BLaER1 treated with 17β-estradiol and CSF1 and Interleukin-3, amounts not matched to agents 10 nM and 100 nM (cell line): ENCODE measurements around the gene NT5C2.

Source experiments
- H3K27ac ChIP-seq, 11 experiments: shearing (Covaris generic); formaldehyde crosslinking; 2 replicates each; pipeline ENCODE4 v1.8.1; 2022
- H3K27me3 ChIP-seq, 11 experiments: shearing (Covaris generic); formaldehyde crosslinking; 2 replicates each; pipeline ENCODE4 v1.8.1; 2022
- H3K36me3 ChIP-seq, 11 experiments: shearing (Covaris generic); formaldehyde crosslinking; 2 replicates each; pipeline ENCODE4 v1.8.1; 2022
- H3K4me1 ChIP-seq, 10 experiments: shearing (Covaris generic); formaldehyde crosslinking; 2 replicates each; pipeline ENCODE4 v1.8.1; 2022
- H3K4me2 ChIP-seq, 11 experiments: shearing (Covaris generic); formaldehyde crosslinking; 2 replicates each; pipeline ENCODE4 v1.8.1; 2022
- H3K4me3 ChIP-seq, 10 experiments: shearing (Covaris generic); formaldehyde crosslinking; 2 replicates each; pipeline ENCODE4 v1.8.1; 2022
- H3K9ac ChIP-seq, 11 experiments: shearing (Covaris generic); formaldehyde crosslinking; 2 replicates each; pipeline ENCODE4 v1.8.1; 2022
- H3K9me3 ChIP-seq, 11 experiments: shearing (Covaris generic); formaldehyde crosslinking; replicated peaks in 1 of 11; 2 replicates each; pipeline ENCODE4 v1.8.1; 2022
- H4K20me1 ChIP-seq, 11 experiments: shearing (Covaris generic); formaldehyde crosslinking; 2 replicates each; pipeline ENCODE4 v1.8.1; 2022
- Cebpa-rat ChIP-seq, 11 experiments: shearing (Covaris generic); IDR thresholded peaks; 2 replicates each; pipeline ENCODE4 v1.8.1; 2022

Gene NT5C2

GRCh38 chr10:103204353-103205255 lies 11.5 kb upstream of the NT5C2 start:
- Histone ChIP-seq H3K9me3 (peaks cover 11 to 33% (median 28%) of the 10 kb centered on the region in 11 experiments), H3K4me2 (no peak overlapping the region), H3K27me3 (no peaks in the 10 kb centered on the region), H3K27ac (no peak overlapping the region), H3K36me3 (no peaks in the 10 kb centered on the region; a peak in 1 of 22 replicates), H3K4me1 (peaks cover 0 to 13% (median 0%) of the 10 kb centered on the region in 10 experiments; a peak in 8 of 20 replicates), H3K4me3 (no peak overlapping the region), H3K9ac (no peak overlapping the region), H4K20me1 (no peaks in the 10 kb centered on the region)
- TF ChIP-seq Cebpa-rat (IDR thresholded peaks at IDR 0.05), result no peak

DNA sequence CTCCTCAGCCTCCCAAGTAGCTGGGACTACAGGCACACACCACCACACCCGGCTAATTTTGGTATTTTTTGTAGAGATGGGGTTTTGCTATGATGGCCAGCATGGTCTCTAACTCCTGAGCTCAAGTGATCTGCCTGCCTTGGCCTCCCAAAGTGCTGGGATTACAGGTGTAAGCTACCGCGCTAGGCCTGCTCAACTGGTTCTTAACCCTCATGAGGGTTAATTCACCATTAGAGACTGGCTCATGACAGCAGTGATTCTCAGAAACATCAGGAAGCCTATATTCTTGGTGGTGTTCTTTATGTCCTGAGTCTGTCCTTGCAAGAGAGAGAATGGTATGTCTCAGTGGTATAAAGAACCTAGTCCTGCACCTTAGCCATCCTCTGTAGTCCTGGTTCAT lies 10.4 kb upstream of the NT5C2 start:
- TF ChIP-seq Cebpa-rat (IDR thresholded peaks at IDR 0.05), result no peak
- Histone ChIP-seq H3K4me1 (peaks cover 0 to 24% (median under 1%) of the 10 kb centered on the region in 10 experiments; a peak in 12 of 20 replicates), H3K27me3 (no peaks in the 10 kb centered on the region), H3K36me3 (no peaks in the 10 kb centered on the region), H3K4me3 (no peak overlapping the region), H3K9ac (no peak overlapping the region), H3K27ac (no peak overlapping the region), H3K9me3 (peaks cover 0 to 21% (median 16%) of the 10 kb centered on the region in 11 experiments; a peak in 20 of 22 replicates), H4K20me1 (no peaks in the 10 kb centered on the region), H3K4me2 (no peak overlapping the region)

DNA sequence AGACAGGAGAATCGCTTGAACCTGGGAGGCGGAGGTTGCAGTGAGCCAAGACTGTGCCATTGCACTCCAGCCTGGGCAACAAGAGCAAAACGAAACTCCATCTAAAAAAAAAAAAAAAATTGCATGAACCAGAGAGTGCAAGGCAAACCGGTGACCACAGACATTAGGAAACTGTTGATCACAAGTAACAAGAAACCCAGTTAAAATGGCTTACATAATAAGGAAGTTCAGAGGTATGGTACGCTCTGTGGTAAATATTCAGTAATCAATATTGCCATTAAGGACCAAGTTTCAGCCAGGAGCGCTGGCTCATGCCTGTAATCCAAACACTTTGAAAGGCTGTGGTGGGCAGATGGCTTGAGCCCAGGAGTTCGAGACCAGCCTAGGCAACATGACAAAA lies 9.2 kb upstream of the NT5C2 start:
- Histone ChIP-seq H3K9me3 (peaks cover 0 to 10% (median 8%) of the 10 kb centered on the region in 11 experiments; a peak in 11 of 22 replicates), H4K20me1 (no peaks in the 10 kb centered on the region), H3K27ac (no peak overlapping the region), H3K4me2 (peak overlapping the region in 2 of 11 experiments; percentile 9 to 48; a peak in 3 of 22 replicates), H3K4me1 (peaks cover 11 to 35% (median 12%) of the 10 kb centered on the region in 10 experiments), H3K9ac (no peak overlapping the region), H3K36me3 (no peaks in the 10 kb centered on the region), H3K27me3 (no peaks in the 10 kb centered on the region), H3K4me3 (no peak overlapping the region)
- no peak for TF ChIP-seq Cebpa-rat (IDR thresholded peaks at IDR 0.05)

GRCh38 chr10:103199488-103199887 lies 6.4 kb upstream of the NT5C2 start:
- Histone ChIP-seq H3K27me3 (no peaks in the 10 kb centered on the region), H3K9ac (no peak overlapping the region), H3K4me1 (peaks cover 17 to 60% (median 18%) of the 10 kb centered on the region in 10 experiments), H3K36me3 (no peaks in the 10 kb centered on the region), H3K27ac (no peak overlapping the region), H3K4me3 (no peak overlapping the region), H3K4me2 (peak overlapping the region in 2 of 11 experiments; percentile 80 to 93; a peak in 1 of 22 replicates), H3K9me3 (no peaks in the 10 kb centered on the region), H4K20me1 (no peaks in the 10 kb centered on the region)
- no peak for TF ChIP-seq Cebpa-rat (IDR thresholded peaks at IDR 0.05)

DNA sequence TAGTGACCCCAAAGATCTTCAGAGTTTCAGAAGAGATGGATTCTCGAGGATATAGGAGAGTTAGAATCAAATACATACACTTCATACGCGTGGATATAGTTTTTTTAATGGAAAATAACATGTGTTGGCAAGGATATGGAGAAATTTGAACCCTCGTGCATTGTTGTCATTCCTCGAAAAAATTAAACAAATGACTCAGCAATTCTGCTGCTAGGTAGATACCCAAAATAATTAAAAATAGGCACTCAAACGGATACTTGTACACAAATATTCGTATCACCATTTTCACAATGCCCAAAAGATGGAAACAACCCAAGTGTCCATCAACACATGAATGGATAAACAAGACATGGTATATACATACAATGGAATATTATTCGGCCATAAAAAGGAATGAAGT lies 5.6 kb upstream of the NT5C2 start:
- Histone ChIP-seq H3K4me1 (peaks cover 19 to 68% (median 26%) of the 10 kb centered on the region in 10 experiments), H3K27me3 (no peaks in the 10 kb centered on the region), H3K27ac (peak overlapping the region in 4 of 11 experiments; percentile 68 to 91 (median 86); a peak in 7 of 22 replicates), H3K9ac (peak overlapping the region in 2 of 11 experiments; percentile 79 to 84; a peak in 1 of 22 replicates), H4K20me1 (no peaks in the 10 kb centered on the region), H3K4me3 (no peak overlapping the region), H3K9me3 (no peaks in the 10 kb centered on the region), H3K36me3 (no peaks in the 10 kb centered on the region), H3K4me2 (peak overlapping the region in 4 of 11 experiments; percentile 76 to 93 (median 82); a peak in 9 of 22 replicates)
- TF ChIP-seq Cebpa-rat (IDR thresholded peaks at IDR 0.05), result no peak

DNA sequence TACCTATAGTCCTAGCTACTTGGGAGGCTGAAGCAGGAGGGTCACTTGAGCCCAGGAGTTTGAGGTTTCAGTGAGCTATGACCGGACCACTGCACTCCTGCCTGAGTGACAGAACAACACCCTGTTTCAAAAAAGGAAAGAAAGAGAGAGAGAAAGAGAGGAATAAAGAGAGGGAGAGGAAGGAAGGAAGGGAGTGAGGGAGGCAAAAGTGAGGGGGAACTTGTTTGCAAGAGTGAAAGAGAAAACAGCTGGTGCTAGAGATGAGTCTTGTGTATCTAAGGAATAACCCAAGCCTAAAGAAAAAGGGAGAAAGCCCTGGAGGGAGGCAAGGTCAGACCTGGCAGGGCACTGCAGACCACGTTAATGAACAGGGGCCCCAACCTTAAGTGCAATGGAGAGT lies 4.8 kb upstream of the NT5C2 start:
- Histone ChIP-seq H3K27me3 (no peaks in the 10 kb centered on the region), H3K4me3 (peak overlapping the region in 3 of 10 experiments; percentile 7 to 39 (median 33); a peak in 5 of 20 replicates), H3K27ac (peak overlapping the region in 6 of 11 experiments; percentile 10 to 91 (median 76); a peak in 12 of 22 replicates), H4K20me1 (no peaks in the 10 kb centered on the region), H3K4me2 (peak overlapping the region; percentile 33 to 93 (median 65)), H3K9me3 (no peaks in the 10 kb centered on the region), H3K4me1 (peaks cover 23 to 72% (median 30%) of the 10 kb centered on the region in 10 experiments), H3K9ac (peak overlapping the region in 5 of 11 experiments; percentile 15 to 84 (median 61); a peak in 8 of 22 replicates), H3K36me3 (no peaks in the 10 kb centered on the region)
- TF ChIP-seq Cebpa-rat (IDR thresholded peaks at IDR 0.05), result no peak

GRCh38 chr10:103197174-103197573 lies 4.1 kb upstream of the NT5C2 start:
- peaks cover 23 to 66% (median 30%) of the 10 kb centered on the region in 10 experiments for H3K4me1 ChIP-seq
- H3K9ac ChIP-seq, result peak overlapping the region in 5 of 11 experiments; percentile 15 to 84 (median 61); a peak in 8 of 22 replicates
- peak overlapping the region in 7 of 11 experiments; percentile 10 to 91 (median 68); a peak in 13 of 22 replicates for H3K27ac ChIP-seq
- peaks cover 0 to 7% (median 2%) of the 10 kb centered on the region in 11 experiments; a peak in 8 of 22 replicates for H4K20me1 ChIP-seq
- H3K4me3 ChIP-seq, result peak overlapping the region in 3 of 10 experiments; percentile 7 to 39 (median 33); a peak in 5 of 20 replicates
- peak overlapping the region; percentile 33 to 93 (median 65) for H3K4me2 ChIP-seq
- H3K9me3 ChIP-seq, result no peaks in the 10 kb centered on the region
- H3K36me3 ChIP-seq, result no peaks in the 10 kb centered on the region
- TF ChIP-seq Cebpa-rat (IDR thresholded peaks at IDR 0.05), result no peak
- H3K27me3 ChIP-seq, result no peaks in the 10 kb centered on the region

DNA sequence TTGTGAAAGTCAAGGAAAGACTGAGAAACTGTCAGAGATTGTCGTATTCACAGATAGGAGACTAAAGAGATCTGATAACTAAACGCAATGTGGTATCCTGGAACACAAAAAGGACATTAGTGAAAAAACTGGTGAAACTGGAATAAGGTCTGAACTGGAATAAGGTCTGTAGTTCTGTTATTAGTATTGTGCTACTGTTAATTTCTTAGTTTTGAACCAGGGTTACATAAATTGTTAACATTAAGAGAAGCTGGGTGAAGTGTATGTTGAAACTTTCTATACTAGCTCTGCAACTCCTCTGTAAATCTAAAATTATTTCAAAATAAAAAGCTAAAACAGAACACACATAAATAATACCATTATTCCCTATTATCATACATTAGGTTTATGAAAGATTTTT lies 3.4 kb upstream of the NT5C2 start:
- Histone ChIP-seq H3K4me2 (peak overlapping the region in 5 of 11 experiments; percentile 59 to 93 (median 80); a peak in 8 of 22 replicates), H3K27ac (peak overlapping the region in 4 of 11 experiments; percentile 68 to 91 (median 86); a peak in 7 of 22 replicates), H3K4me3 (no peak overlapping the region), H3K9ac (peak overlapping the region in 3 of 11 experiments; percentile 61 to 84 (median 79); a peak in 6 of 22 replicates), H3K27me3 (no peaks in the 10 kb centered on the region), H3K4me1 (peaks cover 26 to 60% (median 31%) of the 10 kb centered on the region in 10 experiments), H4K20me1 (peaks cover 0 to 13% (median 5%) of the 10 kb centered on the region in 11 experiments; a peak in 9 of 22 replicates), H3K36me3 (no peaks in the 10 kb centered on the region), H3K9me3 (no peaks in the 10 kb centered on the region)
- no peak for TF ChIP-seq Cebpa-rat (IDR thresholded peaks at IDR 0.05)
